K562 (cell line): ENCODE data around the gene ADGRE1. TPM values are rescaled to one million over a fixed set of nuclear protein-coding genes. Genes with fewer than 3 reads are reported as not detected.

Source experiments
- ATAC-seq: fragments of 200-7000 bp; cut with Tn5 transposase; 3 replicates; pipeline ENCODE4 v1.9.1; 2020; ENCODE audit warnings: moderate library complexity
- BruUV-seq: library from RNA; stranded (reverse); fragments of 400-500 nt; replicated peaks from 2 replicates; lab custom pipeline; 2021; lab: Mats Ljungman, UMichigan
- CTCF ChIA-PET: fragments of 300-600 bp; formaldehyde crosslinking; extraction: SDS; loops from one replicate; lab custom pipeline; 2021; ENCODE audit warnings: low intra/inter-chr PET ratio; lab: Yijun Ruan, JAX
- POLR2A ChIA-PET: fragments of 300-600, 350-650 bp; sonication (Branson Sonifier 250); formaldehyde crosslinking; extraction: SDS; loops from one replicate; lab custom pipeline; 2021; ENCODE audit warnings: antibody characterized with exemption, inconsistent platforms; lab: Yijun Ruan, JAX
- DNase-seq, 4 experiments: peaks; one replicate each; pipeline versions ENCODE4 v3.0.0 to v3.0.0-alpha.2; 2011 to 2018; ENCODE audit warnings: low spot score in 3 of 4, mixed read lengths in 3 of 4; ENCODE audit errors: extremely low read depth in 1 of 4
- FAIRE-seq: peaks from 2 replicates; lab custom pipeline; 2011; peaks lifted over from hg19 to GRCh38; lab: Jason Lieb, UNC
- H2AFZ ChIP-seq: 2 replicates; pipeline ENCODE4 v1.6.0; 2011; ENCODE audit warnings: low read depth, low read length, control low read depth, inconsistent platforms
- H3K27ac ChIP-seq: fragments of 200-600 bp; 3 replicates; pipeline ENCODE4 v1.8.0; 2011; ENCODE audit warnings: low read depth, mild to moderate bottlenecking, control low read depth, inconsistent platforms, low read length, moderate library complexity, mixed read lengths; ENCODE audit errors: extremely low read depth
- H3K27me3 ChIP-seq, 2 experiments: fragments of 300-600 bp in 1 of 2; 2 replicates in 1 of 2; 3 replicates in 1 of 2; pipeline versions ENCODE4 v1.6.0 to v1.8.0; 2011; ENCODE audit warnings: inconsistent platforms in 2 of 2, low read length in 2 of 2, mild to moderate bottlenecking in 1 of 2, mixed read lengths in 1 of 2, moderate library complexity in 1 of 2; ENCODE audit not compliant: control insufficient read depth in 2 of 2, insufficient read depth in 2 of 2
- H3K36me3 ChIP-seq: fragments of 300-600 bp; 3 replicates; pipeline ENCODE4 v1.8.0; 2011; ENCODE audit warnings: mild to moderate bottlenecking, low read length, inconsistent platforms; ENCODE audit not compliant: control insufficient read depth, insufficient read depth
- H3K4me1 ChIP-seq, 2 experiments: fragments of 200-600 bp in 1 of 2; replicated peaks in 1 of 2; 2 replicates in 1 of 2; 3 replicates in 1 of 2; pipeline versions ENCODE4 v1.5.1 to v1.8.0; 2011; ENCODE audit warnings: inconsistent platforms in 2 of 2, low read length in 2 of 2, mild to moderate bottlenecking in 1 of 2, mixed read lengths in 1 of 2, moderate library complexity in 1 of 2; ENCODE audit not compliant: control insufficient read depth in 2 of 2, insufficient read depth in 2 of 2
- H3K4me2 ChIP-seq: 2 replicates; pipeline ENCODE4 v1.6.1; 2011; ENCODE audit warnings: low read length, control low read depth, inconsistent platforms, mixed read lengths; ENCODE audit not compliant: insufficient read depth
- H3K4me3 ChIP-seq: fragments of 200-600 bp; sonication (generic), shearing (Covaris generic); 2 replicates; pipeline ENCODE4 v1.5.1; 2016; ENCODE audit warnings: control low read depth, inconsistent platforms
- H3K79me2 ChIP-seq: fragments of 200-600 bp; 3 replicates; pipeline ENCODE4 v1.8.0; 2011; ENCODE audit warnings: low read length, inconsistent platforms; ENCODE audit not compliant: control insufficient read depth, insufficient read depth
- H3K9ac ChIP-seq, 2 experiments: 2 replicates each; pipeline versions ENCODE4 v1.6.0 to v1.6.1; 2011; ENCODE audit warnings: low read depth in 2 of 2, low read length in 2 of 2, control low read depth in 1 of 2, inconsistent platforms in 1 of 2, mild to moderate bottlenecking in 1 of 2, mixed read lengths in 1 of 2; ENCODE audit not compliant: insufficient read depth in 1 of 2
- H3K9me1 ChIP-seq: one replicate; pipeline ENCODE4 v1.6.0; 2011; ENCODE audit warnings: inconsistent platforms, mild to moderate bottlenecking, low read length, moderate library complexity; ENCODE audit not compliant: control insufficient read depth, insufficient read depth
- H3K9me3 ChIP-seq: replicated peaks from 2 replicates; pipeline ENCODE4 v1.5.1; 2011; ENCODE audit warnings: low read depth, low read length, inconsistent platforms; ENCODE audit not compliant: control insufficient read depth, insufficient read depth
- H4K20me1 ChIP-seq: replicated peaks from 2 replicates; pipeline ENCODE4 v1.6.1; 2011; ENCODE audit warnings: low read length, inconsistent platforms, mixed read lengths; ENCODE audit not compliant: control insufficient read depth, insufficient read depth
- ARNT ChIP-seq, 2 experiments: fragments of 450-650 bp; IDR thresholded peaks; 2 replicates each; pipeline ENCODE4 v1.6.1; 2016; ENCODE audit warnings: mild to moderate bottlenecking in 1 of 2
- E2F3 ChIP-seq: fragments of 250-450 bp; sonication (Bioruptor Pico); IDR thresholded peaks from 2 replicates; pipeline ENCODE4 v1.4.0; 2020; ENCODE audit warnings: mild to moderate bottlenecking
- FUS ChIP-seq: fragments of 200-400 bp; formaldehyde crosslinking; optimal IDR thresholded peaks from 2 replicates; pipeline ENCODE3; 2017; ENCODE audit warnings: low read depth, low read length
- HCFC1 ChIP-seq: IDR thresholded peaks from 2 replicates; pipeline ENCODE4 v1.6.1; 2012; ENCODE audit warnings: low read depth, low read length, improper control_type of control experiment
- HIVEP1 ChIP-seq: fragments of 250-450 bp; sonication (Bioruptor Pico); IDR thresholded peaks from 2 replicates; pipeline ENCODE4 v1.4.0; 2020; ENCODE audit warnings: mild to moderate bottlenecking
- HNRNPL ChIP-seq: fragments of 200-400 bp; formaldehyde crosslinking; IDR thresholded peaks from 2 replicates; pipeline ENCODE4 v1.6.1; 2017; ENCODE audit warnings: low read depth, mild to moderate bottlenecking, low read length
- ID3 ChIP-seq, 2 experiments: fragments of 250-450 bp in 1 of 2; fragments of 450-650 bp in 1 of 2; sonication (Bioruptor Pico) in 1 of 2; IDR thresholded peaks; 2 replicates each; pipeline versions ENCODE4 v1.6.1 to v1.8.0; 2016 to 2021; ENCODE audit warnings: mild to moderate bottlenecking in 2 of 2, moderate library complexity in 2 of 2, missing compliant biosample characterization in 1 of 2, missing genetic modification characterization in 1 of 2
- MED1 ChIP-seq: sonication (generic); formaldehyde crosslinking; IDR thresholded peaks from 2 replicates; pipeline ENCODE4 v1.8.1; 2023; ENCODE audit warnings: missing genetic modification reagents, borderline replicate concordance
- NFATC3 ChIP-seq: fragments of 450-650 bp; IDR thresholded peaks from 2 replicates; pipeline ENCODE4 v1.6.1; 2017; ENCODE audit warnings: mild to moderate bottlenecking
- NR1H2 ChIP-seq: sonication (generic); formaldehyde crosslinking; IDR thresholded peaks from 2 replicates; pipeline ENCODE4 v1.4.0; 2020; ENCODE audit warnings: mild to moderate bottlenecking, missing genetic modification reagents
- PHF21A ChIP-seq: fragments of 450-650 bp; IDR thresholded peaks from 2 replicates; pipeline ENCODE4 v1.6.1; 2017; ENCODE audit warnings: low read depth, borderline replicate concordance
- PKNOX1 ChIP-seq: fragments of 450-650 bp; IDR thresholded peaks from 2 replicates; pipeline ENCODE4 v1.6.1; 2016
- RBM25 ChIP-seq: fragments of 200-400 bp; formaldehyde crosslinking; IDR thresholded peaks from 2 replicates; pipeline ENCODE4 v1.6.1; 2018; ENCODE audit warnings: low read length, low read depth, moderate library complexity; ENCODE audit not compliant: severe bottlenecking
- SPI1 ChIP-seq: IDR thresholded peaks from 2 replicates; pipeline ENCODE4 v1.6.1; 2011; ENCODE audit warnings: low read depth, low read length, control low read depth, borderline replicate concordance
- ZBTB8A ChIP-seq: fragments of 450-650 bp; IDR thresholded peaks from 2 replicates; pipeline ENCODE4 v1.6.1; 2018; ENCODE audit warnings: mild to moderate bottlenecking, moderate library complexity; ENCODE audit not compliant: partially characterized antibody
- ZFPM2 ChIP-seq: fragments of 250-450 bp; sonication (Bioruptor Pico); IDR thresholded peaks from 2 replicates; pipeline ENCODE4 v1.5.1; 2022; ENCODE audit warnings: mild to moderate bottlenecking
- ZNF23 ChIP-seq: fragments of 250-450 bp; sonication (Bioruptor Pico); IDR thresholded peaks from 2 replicates; pipeline ENCODE4 v1.4.0; 2020; ENCODE audit warnings: mild to moderate bottlenecking
- WGBS: fragments of 100-300 bp; shearing (Covaris generic); methylation state at CpG from one replicate; pipeline ENCODE4 v1.1.6; 2016; ENCODE audit warnings: low coverage, mixed read lengths; ENCODE audit not compliant: insufficient coverage; ENCODE audit errors: missing lambda C conversion rate; 5-methylcytosine and 5-hydroxymethylcytosine counted together
- in situ Hi-C: fragments of 300-500 bp; cut with MboI; formaldehyde crosslinking; loops from 4 replicates; pipeline ENCODE4 v1.15.0; 2018; ENCODE audit warnings: inconsistent platforms, mixed read lengths
- intact Hi-C: fragments of 100-400 bp; cut with micrococcal nuclease; formaldehyde crosslinking; loops from 2 replicates; pipeline ENCODE4 v1.14.2; 2022
- polyA plus RNA-seq, 8 experiments: library from polyadenylated mRNA; depleted of rRNA in 4 of 8; stranded (reverse) in 5 of 8; unstranded in 3 of 8; fragments of >200 nt; fragmentation: Nextera tagmentation in 2 of 8; fragmentation: Illumina TruSeq in 1 of 8; extraction: Ambion mirVana in 2 of 8; extraction: Trizol in 1 of 8; gene quantifications; 2 replicates each; pipeline versions ENCODE4 v1.2.1 to v1.2.3, GENCODE V29; 2011 to 2014; ENCODE audit warnings: inconsistent platforms in 1 of 8, missing spikeins in 1 of 8
- total RNA-seq, 7 experiments: library from RNA; depleted of rRNA in 6 of 7; stranded (reverse); fragments of >200 nt in 6 of 7; fragmentation: Illumina TruSeq in 2 of 7; extraction: Trizol in 2 of 7; gene quantifications; 2 replicates each; pipeline versions ENCODE4 v1.2.1 to v1.2.3, GENCODE V29; 2011 to 2021; ENCODE audit warnings: low replicate concordance in 1 of 7

The ADGRE1 gene
- total and polyA plus RNA-seq, 9 of the 15 experiments (the other 6 are each of a cell fraction or from before 2014, with no cell fraction given): 0.09 to 0.49 (median 0.25) TPM; not detected in 1

DNA sequence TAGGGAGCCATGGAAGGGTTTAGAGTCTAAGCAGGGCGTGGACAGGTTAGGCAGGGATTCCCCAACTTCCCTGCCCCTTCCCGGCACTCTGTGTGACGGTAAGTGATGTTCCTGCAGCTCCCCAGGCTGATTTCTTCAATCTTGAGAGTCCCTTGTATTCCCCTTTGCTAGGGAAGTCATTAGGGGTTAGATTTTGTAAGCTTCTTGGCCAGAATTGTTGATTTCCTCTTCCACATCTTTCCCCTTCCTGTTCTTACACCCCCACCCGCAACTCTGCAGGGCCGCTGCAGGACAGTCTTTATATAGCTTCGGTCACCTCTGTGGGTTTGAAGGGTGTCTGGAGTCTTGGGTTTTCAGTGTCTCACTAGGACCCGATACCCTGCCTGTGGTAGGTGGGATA is 10.6 kb upstream of the ADGRE1 start (continued):
- TF ChIP-seq ID3 (CRISPR knock-in tag; IDR thresholded peaks at IDR 0.05) (no peak), ID3 (tag; IDR thresholded peaks at IDR 0.05) (no peak), HCFC1 (no peak), RBM25 (peak; percentile 40), ZNF23 (CRISPR knock-in tag) (no peak), ZBTB8A (no peak), MED1 (CRISPR knock-in tag) (no peak), ARNT (IDR thresholded peaks at IDR 0.05) (no peak), ZFPM2 (CRISPR knock-in tag) (no peak)

DNA sequence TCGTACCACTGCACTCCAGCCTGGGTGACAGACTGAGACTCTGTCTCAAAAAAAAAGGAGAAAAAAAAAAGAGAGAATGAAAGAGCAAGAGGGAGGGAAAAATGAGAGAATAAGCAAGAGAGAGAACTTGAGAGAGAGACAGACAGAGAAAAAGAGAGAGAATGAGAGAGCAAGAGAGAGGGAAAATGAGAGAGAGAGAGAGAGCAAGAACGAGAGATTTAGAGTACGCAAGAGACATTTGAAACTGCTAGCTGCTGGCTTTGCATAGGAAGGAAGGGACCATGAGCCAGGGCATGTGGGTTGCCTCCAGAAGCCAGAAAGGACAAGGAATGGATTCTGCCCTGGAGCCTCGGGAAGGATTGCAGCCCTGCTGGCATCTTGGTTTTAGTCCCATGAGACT is 9.6 kb upstream of the ADGRE1 start:
- in situ Hi-C loops (no loop called here), intact Hi-C loops (no loop called here)
- Histone ChIP-seq H3K79me2 (no peaks in the 10 kb centered on the region), H3K4me1 (no peaks in the 10 kb centered on the region; a peak in 1 of 5 replicates), H2AFZ (no peak overlapping the region), H3K27ac (no peak overlapping the region), H3K9ac (no peak overlapping the region), H3K9me3 (no peaks in the 10 kb centered on the region), H3K27me3 (peaks cover 4 to 32% of the 10 kb centered on the region in 2 experiments; a peak in 2 of 5 replicates), H3K4me3 (no peak overlapping the region), H3K4me2 (no peak overlapping the region), H3K36me3 (no peaks in the 10 kb centered on the region), H4K20me1 (no peaks in the 10 kb centered on the region), H3K9me1 (no peaks in the 10 kb centered on the region)
- ATAC-seq (no peak), DNase-seq (no peak), FAIRE-seq (no peak)
- WGBS: 0% methylated on average over 4 of the region's 4 CpGs
- ChIA-PET CTCF (no interaction called here), POLR2A (no interaction called here)
- no peak for TF ChIP-seq FUS
- no peak for TF ChIP-seq HIVEP1 (CRISPR knock-in tag)
- TF ChIP-seq NR1H2: no peak
- no peak for TF ChIP-seq SPI1
- no peak for TF ChIP-seq HNRNPL
- no peak for TF ChIP-seq E2F3 (CRISPR knock-in tag)
- no peak for TF ChIP-seq NFATC3
- TF ChIP-seq PHF21A: no peak
- no peak for TF ChIP-seq PKNOX1
- BruUV-seq: no TSS peak
